ENCODE data around the gene ATP8A2.

Gene ATP8A2

DNA sequence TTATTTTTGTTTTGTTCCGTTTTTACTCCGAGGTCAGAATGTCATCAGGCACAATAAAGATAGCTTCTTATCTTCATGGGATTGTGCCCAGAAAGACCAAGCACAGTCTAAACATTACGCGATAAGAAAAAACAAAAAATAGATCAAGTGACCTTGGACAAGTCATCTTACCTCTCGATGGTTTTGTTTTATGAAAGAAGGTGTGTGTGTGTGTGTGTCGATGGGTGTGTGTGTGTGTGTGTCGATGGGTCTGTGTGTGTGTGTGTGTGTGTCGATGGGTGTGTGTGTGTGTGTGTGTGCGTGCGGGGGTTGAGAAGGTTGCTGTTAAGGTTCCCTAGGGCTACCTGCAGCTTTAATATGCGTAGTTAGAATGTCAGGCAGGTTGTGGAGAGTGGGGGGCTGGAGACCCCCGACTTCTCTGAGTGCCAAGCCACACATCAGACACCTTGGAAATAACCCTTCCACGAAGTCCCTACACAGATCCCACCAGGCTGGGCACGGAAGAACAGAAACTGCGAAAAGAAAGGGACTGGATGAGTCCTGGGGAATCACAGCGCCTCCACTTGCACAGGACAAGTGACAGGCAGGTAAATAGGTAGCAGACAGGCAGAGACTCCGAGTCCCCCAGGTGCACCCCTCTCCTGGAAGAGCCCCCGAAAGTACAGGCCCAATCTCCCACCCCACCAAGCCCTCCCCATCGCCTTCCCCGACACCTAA, 458 bp upstream of the ATP8A2 start:
- TF ChIP-seq, protein P1, sequence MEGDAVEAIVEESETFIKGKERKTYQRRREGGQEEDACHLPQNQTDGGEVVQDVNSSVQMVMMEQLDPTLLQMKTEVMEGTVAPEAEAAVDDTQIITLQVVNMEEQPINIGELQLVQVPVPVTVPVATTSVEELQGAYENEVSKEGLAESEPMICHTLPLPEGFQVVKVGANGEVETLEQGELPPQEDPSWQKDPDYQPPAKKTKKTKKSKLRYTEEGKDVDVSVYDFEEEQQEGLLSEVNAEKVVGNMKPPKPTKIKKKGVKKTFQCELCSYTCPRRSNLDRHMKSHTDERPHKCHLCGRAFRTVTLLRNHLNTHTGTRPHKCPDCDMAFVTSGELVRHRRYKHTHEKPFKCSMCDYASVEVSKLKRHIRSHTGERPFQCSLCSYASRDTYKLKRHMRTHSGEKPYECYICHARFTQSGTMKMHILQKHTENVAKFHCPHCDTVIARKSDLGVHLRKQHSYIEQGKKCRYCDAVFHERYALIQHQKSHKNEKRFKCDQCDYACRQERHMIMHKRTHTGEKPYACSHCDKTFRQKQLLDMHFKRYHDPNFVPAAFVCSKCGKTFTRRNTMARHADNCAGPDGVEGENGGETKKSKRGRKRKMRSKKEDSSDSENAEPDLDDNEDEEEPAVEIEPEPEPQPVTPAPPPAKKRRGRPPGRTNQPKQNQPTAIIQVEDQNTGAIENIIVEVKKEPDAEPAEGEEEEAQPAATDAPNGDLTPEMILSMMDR (IDR thresholded peaks at IDR 0.05; ENCODE audit: low read length, missing control alignments), result no peak
- H3K4me3 ChIP-seq (replicated peaks; ENCODE audit: low read depth, low read length), result peak overlapping the region; percentile 14
- no peak for DNase-seq (ENCODE audit: low read depth)

DNA sequence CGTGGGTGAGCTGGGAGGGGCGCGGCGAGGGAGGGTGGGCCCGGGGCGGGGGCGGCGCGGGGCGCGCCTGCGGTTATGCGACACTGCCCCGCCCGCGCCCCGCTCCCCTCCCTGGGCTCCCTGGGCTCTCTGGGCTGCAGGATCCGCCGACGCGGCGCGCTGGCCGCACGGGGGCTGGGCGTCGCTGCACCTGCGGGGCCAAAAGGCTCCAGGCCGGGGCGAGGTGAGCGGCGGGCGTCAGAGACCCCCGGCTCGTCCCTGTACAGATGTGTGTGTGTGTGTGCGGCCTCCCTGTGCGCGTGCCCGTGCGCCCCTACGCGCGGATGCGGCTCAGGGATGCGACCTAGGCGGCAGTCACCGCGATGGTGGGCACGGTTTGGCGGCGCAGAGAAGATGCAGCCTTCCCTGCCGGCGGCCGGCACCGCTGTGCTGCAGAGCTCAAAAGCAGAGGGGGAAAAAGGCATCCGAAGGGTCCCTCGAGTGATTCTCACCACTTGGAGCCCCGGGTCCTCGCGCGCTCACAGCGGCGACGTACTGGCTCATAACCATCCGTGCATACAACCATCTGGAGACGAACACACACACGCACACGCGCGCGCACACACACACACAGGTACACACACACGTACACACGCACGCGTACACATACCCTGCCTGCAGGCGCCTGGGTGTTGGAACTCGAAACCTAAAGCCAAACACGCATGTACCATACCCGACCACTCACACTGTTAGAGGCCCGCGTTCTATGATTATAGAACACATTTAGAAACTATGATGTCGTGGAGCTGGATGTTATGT, 709 bp downstream of the ATP8A2 start:
- no peak overlapping the region for H3K4me3 ChIP-seq (replicated peaks; ENCODE audit: low read depth, low read length)
- TF ChIP-seq, protein P1 (IDR thresholded peaks at IDR 0.05; ENCODE audit: low read length, missing control alignments), result no peak
- no peak for DNase-seq (ENCODE audit: low read depth)

DNA sequence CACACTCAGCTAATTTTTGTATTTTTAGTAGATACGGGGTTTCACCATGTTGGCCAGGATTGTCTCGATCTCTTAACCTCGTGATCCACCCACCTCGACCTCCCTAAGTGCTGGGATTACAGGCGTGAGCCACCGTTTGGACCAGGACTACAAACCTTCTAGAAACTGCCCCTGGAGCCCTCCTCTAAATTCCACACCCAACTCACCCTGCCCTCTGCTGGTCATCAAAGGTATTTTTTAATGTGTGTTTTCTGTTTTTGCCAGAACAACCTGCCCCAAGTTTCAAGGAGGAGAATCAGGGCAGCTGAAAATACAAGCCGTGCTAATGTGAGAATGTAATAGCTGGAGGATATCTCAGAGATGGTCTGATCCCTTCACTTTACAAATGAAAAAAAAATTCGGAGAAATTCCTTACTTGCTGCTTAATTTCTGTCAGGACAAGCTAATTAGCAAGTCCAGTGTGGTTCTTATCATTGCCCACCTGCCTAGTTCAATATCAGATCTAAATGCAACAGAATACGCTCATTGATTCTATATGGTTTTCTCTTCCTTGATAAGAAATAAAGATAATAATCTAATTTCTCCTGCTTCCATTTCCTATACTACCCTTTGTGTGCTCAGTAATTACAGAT, 4.1 kb downstream of the ATP8A2 start:
- TF ChIP-seq, protein P1 (IDR thresholded peaks at IDR 0.05; ENCODE audit: low read length, missing control alignments), result peak; percentile 68
- peak; percentile 63 for DNase-seq (ENCODE audit: low read depth)
- H3K4me3 ChIP-seq (replicated peaks; ENCODE audit: low read depth, low read length), result no peak overlapping the region

DNA sequence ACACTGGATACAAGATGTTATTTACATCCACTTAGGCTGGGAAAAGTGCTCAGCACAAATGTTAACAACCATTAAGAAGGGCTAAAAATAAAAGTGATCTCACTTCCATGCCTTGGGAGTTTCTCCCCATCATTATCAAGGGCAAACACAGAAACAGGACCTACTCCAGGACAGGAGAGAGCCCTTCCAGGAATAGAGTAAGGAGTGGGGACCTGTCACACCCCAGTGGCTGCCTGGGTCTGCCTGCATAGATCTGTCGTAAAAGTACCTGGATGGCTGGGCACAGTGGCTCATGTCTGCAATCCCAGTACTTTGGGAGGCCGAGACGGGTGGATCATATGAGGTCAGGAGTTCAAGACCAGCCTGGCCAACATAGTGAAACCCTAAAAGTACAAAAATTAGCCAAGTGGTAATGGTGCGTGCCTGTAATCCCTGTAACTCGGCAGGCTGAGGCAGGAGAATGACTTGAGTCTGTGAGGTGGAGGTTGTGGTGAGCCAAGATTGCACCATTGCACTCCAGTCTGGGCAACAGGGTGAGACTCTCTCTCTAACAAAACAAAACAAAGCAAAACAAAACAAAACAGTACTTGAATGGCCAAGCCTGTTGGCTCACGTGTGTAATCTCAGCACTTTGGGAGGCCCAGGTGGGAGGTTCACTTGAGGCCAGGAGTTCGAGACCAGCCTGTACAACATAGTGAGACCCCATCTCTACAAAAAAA, 5.6 kb downstream of the ATP8A2 start:
- no peak for DNase-seq (ENCODE audit: low read depth)
- no peak overlapping the region for H3K4me3 ChIP-seq (replicated peaks; ENCODE audit: low read depth, low read length)
- TF ChIP-seq, protein P1 (IDR thresholded peaks at IDR 0.05; ENCODE audit: low read length, missing control alignments), result no peak

DNA sequence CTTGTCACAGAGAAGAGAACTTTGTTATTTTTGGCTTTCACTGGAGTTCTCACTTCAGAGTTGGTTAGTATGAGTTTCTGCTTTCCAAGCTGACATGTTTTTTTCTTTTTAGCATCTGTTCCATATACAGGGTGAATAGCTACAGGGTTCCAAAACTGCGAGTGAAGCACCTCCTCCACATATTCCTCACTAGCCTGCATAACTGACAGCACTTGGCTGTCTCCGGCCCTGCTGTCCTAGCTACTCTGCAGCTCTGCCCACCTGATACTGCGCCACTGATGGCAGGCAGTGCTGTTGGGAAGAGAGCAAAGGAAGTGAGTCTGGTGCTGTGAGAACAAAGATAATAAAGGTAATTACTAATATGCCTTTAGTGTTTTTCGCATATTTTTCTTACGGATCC, 6.8 kb downstream of the ATP8A2 start:
- H3K4me3 ChIP-seq (replicated peaks; ENCODE audit: low read depth, low read length), result no peak overlapping the region
- no peak for DNase-seq (ENCODE audit: low read depth)
- TF ChIP-seq, protein P1 (IDR thresholded peaks at IDR 0.05; ENCODE audit: low read length, missing control alignments), result no peak

DNA sequence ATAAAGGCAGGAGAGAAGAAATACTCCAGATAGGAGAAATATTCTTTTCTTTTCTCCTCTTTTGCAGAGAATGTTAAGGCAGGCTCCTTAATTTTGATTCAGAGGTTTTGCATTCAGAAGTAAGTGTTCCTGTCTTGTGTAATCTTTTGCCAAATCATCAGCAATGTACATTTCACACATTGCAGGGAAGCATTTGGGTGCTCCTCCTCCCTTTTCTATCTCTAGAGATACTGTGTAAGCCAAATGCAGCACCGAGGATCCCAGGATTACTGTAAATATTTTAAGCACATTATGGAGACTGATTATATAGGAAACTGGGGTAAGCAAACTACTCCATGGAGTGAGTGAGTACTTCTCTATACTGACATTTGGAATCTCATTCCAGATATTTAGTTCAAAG, 7.2 kb downstream of the ATP8A2 start:
- H3K4me3 ChIP-seq (replicated peaks; ENCODE audit: low read depth, low read length), result no peak overlapping the region
- DNase-seq (ENCODE audit: low read depth), result no peak
- TF ChIP-seq, protein P1 (IDR thresholded peaks at IDR 0.05; ENCODE audit: low read length, missing control alignments), result no peak
